Trophoblast cell (in vitro differentiated cells and primary cell): ENCODE results near the gene DTL.

Source experiments
- DNase-seq, 2 donors: peaks; one replicate each; pipeline ENCODE4 v3.0.0-alpha.2; 2016
- H2AFZ ChIP-seq: 2 replicates; pipeline ENCODE4 v1.6.1; 2013; ENCODE audit warnings: low read length, moderate library complexity, mild to moderate bottlenecking; ENCODE audit not compliant: insufficient read depth, poor library complexity
- H2AK5ac ChIP-seq: 2 replicates; pipeline ENCODE4 v1.6.1; 2013; ENCODE audit warnings: mild to moderate bottlenecking, low read length
- H2BK120ac ChIP-seq: 2 replicates; pipeline ENCODE4 v1.6.1; 2013; ENCODE audit warnings: low read length, mild to moderate bottlenecking, moderate library complexity; ENCODE audit not compliant: insufficient read depth, poor library complexity
- H2BK12ac ChIP-seq: 2 replicates; pipeline ENCODE4 v1.6.1; 2013; ENCODE audit warnings: mild to moderate bottlenecking, low read length, moderate library complexity
- H2BK5ac ChIP-seq: 2 replicates; pipeline ENCODE4 v1.6.1; 2013; ENCODE audit warnings: low read length, low read depth, moderate library complexity, mild to moderate bottlenecking; ENCODE audit not compliant: poor library complexity
- H3K14ac ChIP-seq: 2 replicates; pipeline ENCODE4 v1.6.1; 2013; ENCODE audit warnings: mild to moderate bottlenecking, low read length
- H3K18ac ChIP-seq: 2 replicates; pipeline ENCODE4 v1.6.1; 2013; ENCODE audit warnings: mild to moderate bottlenecking, low read length
- H3K23ac ChIP-seq: 2 replicates; pipeline ENCODE4 v1.6.1; 2013; ENCODE audit warnings: low read length
- H3K27ac ChIP-seq: 2 replicates; pipeline ENCODE4 v1.5.1; 2013; ENCODE audit warnings: low read depth, mild to moderate bottlenecking, inconsistent platforms, low read length, moderate library complexity
- H3K27me3 ChIP-seq: 2 replicates; pipeline ENCODE4 v1.6.1; 2013; ENCODE audit warnings: inconsistent platforms, mild to moderate bottlenecking, low read length, moderate library complexity; ENCODE audit not compliant: insufficient read depth
- H3K36me3 ChIP-seq, 2 experiments: 1 replicate in 1 of 2; 2 replicates in 1 of 2; pipeline ENCODE4 v1.6.1; 2013; ENCODE audit warnings: low read length in 2 of 2, mild to moderate bottlenecking in 2 of 2, moderate library complexity in 1 of 2; ENCODE audit not compliant: insufficient read depth in 2 of 2, control insufficient read depth in 1 of 2
- H3K4ac ChIP-seq: 2 replicates; pipeline ENCODE4 v1.6.1; 2013; ENCODE audit warnings: low read depth, mild to moderate bottlenecking, low read length, moderate library complexity
- H3K4me1 ChIP-seq, 2 experiments: 1 replicate in 1 of 2; 2 replicates in 1 of 2; pipeline ENCODE4 v1.6.1; 2013; ENCODE audit warnings: low read length in 2 of 2, mild to moderate bottlenecking in 2 of 2, moderate library complexity in 1 of 2; ENCODE audit not compliant: insufficient read depth in 2 of 2, control insufficient read depth in 1 of 2
- H3K4me2 ChIP-seq: 2 replicates; pipeline ENCODE4 v1.6.1; 2013; ENCODE audit warnings: inconsistent platforms, mild to moderate bottlenecking, low read length, moderate library complexity
- H3K4me3 ChIP-seq: 2 replicates; pipeline ENCODE4 v1.5.1; 2013; ENCODE audit warnings: mild to moderate bottlenecking, low read depth, low read length, inconsistent platforms
- H3K79me1 ChIP-seq: one replicate; pipeline ENCODE4 v1.6.1; 2013; ENCODE audit warnings: low read length
- H3K79me2 ChIP-seq: 2 replicates; pipeline ENCODE4 v1.6.1; 2013; ENCODE audit warnings: low read length, mild to moderate bottlenecking; ENCODE audit not compliant: control insufficient read depth, insufficient read depth, poor library complexity
- H3K9ac ChIP-seq: 2 replicates; pipeline ENCODE4 v1.6.1; 2013; ENCODE audit warnings: mild to moderate bottlenecking, low read length
- H3K9me3 ChIP-seq: 2 replicates; pipeline ENCODE4 v1.6.1; 2013; ENCODE audit warnings: low read depth, mild to moderate bottlenecking, control low read depth, inconsistent platforms, low read length; ENCODE audit not compliant: insufficient read depth
- H4K12ac ChIP-seq: 2 replicates; pipeline ENCODE4 v1.6.1; 2013; ENCODE audit warnings: low read depth, mild to moderate bottlenecking, low read length, moderate library complexity
- H4K8ac ChIP-seq: 2 replicates; pipeline ENCODE4 v1.6.1; 2013; ENCODE audit warnings: low read depth, mild to moderate bottlenecking, low read length, moderate library complexity
- H4K91ac ChIP-seq: one replicate; pipeline ENCODE4 v1.6.1; 2013; ENCODE audit warnings: low read depth, mild to moderate bottlenecking, low read length, moderate library complexity
- WGBS: extraction: QIAGEN DNeasy Blood & Tissue Kit; methylation state at CpG from one replicate; pipeline ENCODE4 v1.1.7; 2013; ENCODE audit warnings: missing lambda C conversion rate; ENCODE audit not compliant: insufficient read length, insufficient coverage; ENCODE audit errors: extremely low coverage; 5-methylcytosine and 5-hydroxymethylcytosine counted together

DTL gene

DNA sequence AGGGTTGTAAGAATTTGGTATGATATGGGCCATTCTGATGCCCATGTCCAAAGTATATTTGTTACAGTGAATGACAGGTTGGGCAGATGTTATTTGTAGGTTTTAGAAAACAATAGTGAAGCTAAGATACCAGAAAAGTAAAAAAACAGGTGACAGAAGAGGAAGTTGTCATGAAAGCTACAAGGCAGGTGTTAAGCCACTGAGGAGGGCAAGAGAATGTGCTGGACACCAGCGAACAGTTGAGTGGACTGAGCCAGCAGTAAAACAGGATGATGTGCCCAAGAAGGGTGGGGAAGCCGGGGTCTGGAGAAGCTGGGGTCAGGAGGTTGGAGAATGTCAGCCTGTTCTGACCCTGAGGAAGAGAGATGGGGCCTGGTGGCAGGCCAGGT lies 83.3 kb downstream of the DTL start:
- H2BK120ac ChIP-seq = no peak overlapping the region
- H3K4me2 ChIP-seq = no peak overlapping the region
- no peak overlapping the region for H4K91ac ChIP-seq
- H2BK12ac ChIP-seq = no peak overlapping the region
- no peak overlapping the region for H2AK5ac ChIP-seq
- WGBS = no CpG with 5 or more reads among the region's 2 CpGs
- H3K9me3 ChIP-seq = no peaks in the 10 kb centered on the region
- H3K4ac ChIP-seq = no peak overlapping the region
- no peak overlapping the region for H3K18ac ChIP-seq
- no peak overlapping the region for H4K12ac ChIP-seq
- H3K23ac ChIP-seq = no peak overlapping the region
- no peak overlapping the region for H4K8ac ChIP-seq
- no peak overlapping the region for H3K14ac ChIP-seq
- no peak for DNase-seq
- no peak overlapping the region for H2AFZ ChIP-seq
- H3K9ac ChIP-seq = no peak overlapping the region
- H3K27me3 ChIP-seq = no peaks in the 10 kb centered on the region
- H3K79me1 ChIP-seq = no peaks in the 10 kb centered on the region
- no peak overlapping the region for H3K4me3 ChIP-seq
- H3K4me1 ChIP-seq = no peaks in the 10 kb centered on the region
- H3K79me2 ChIP-seq = no peaks in the 10 kb centered on the region
- no peak overlapping the region for H3K27ac ChIP-seq
- no peak overlapping the region for H2BK5ac ChIP-seq
- no peaks in the 10 kb centered on the region for H3K36me3 ChIP-seq

DNA sequence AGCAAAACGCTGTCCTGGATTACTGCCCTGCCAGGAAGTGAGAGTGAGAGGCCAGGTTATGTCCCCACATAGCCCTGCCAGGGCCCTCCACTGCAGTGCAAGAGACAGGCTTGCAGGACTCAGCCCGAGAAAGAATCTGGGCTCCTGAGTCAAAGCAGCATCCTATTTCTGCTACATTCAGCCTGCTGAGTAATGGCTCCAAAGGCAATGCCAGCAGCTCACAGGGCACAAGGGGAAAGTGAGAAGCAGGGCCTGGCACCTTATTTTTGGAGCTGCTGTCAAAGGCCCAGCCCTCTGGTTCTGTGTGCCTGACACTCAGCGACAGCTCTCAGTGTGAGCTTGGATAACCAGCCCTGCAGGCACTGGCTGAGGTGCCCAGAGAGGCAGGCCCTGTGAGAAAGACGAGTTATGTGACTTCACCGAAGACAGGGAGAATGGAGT lies 83.9 kb downstream of the DTL start:
- Histone ChIP-seq H2BK12ac (no peak overlapping the region), H3K14ac (no peak overlapping the region), H3K79me1 (no peaks in the 10 kb centered on the region), H3K4ac (no peak overlapping the region), H3K4me2 (no peak overlapping the region), H2AK5ac (no peak overlapping the region), H3K9me3 (no peaks in the 10 kb centered on the region), H4K91ac (no peak overlapping the region), H3K4me1 (no peaks in the 10 kb centered on the region), H2BK120ac (no peak overlapping the region), H3K36me3 (no peaks in the 10 kb centered on the region), H3K18ac (no peak overlapping the region), H3K9ac (no peak overlapping the region), H4K8ac (no peak overlapping the region), H3K27ac (no peak overlapping the region), H3K23ac (no peak overlapping the region), H3K79me2 (no peaks in the 10 kb centered on the region), H2BK5ac (no peak overlapping the region), H2AFZ (no peak overlapping the region), H3K4me3 (no peak overlapping the region), H3K27me3 (no peaks in the 10 kb centered on the region), H4K12ac (no peak overlapping the region)
- DNase-seq = no peak
- no CpG with 5 or more reads among the region's 5 CpGs for WGBS

DNA sequence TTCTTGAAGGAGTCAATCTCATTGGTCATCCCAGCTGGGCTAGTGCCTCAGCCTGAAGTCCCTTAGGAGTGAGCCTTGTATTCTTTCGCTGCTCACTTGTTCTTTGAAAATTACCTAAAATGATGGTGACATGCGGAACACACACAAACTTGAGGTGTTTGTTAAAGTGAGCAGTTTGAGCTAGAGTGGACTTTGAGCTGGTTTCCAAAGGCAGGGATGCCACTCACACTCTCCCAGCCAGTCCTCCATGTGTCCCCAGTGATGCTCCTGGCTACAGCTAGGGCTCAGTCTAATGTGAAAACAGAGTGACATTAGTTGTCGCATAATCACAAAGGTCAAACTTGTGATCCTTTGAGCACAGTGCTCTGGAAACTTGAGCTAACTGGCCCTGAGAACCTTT lies 84.3 kb downstream of the DTL start:
- Histone ChIP-seq H3K79me1 (no peaks in the 10 kb centered on the region), H2AK5ac (no peak overlapping the region), H2BK5ac (no peak overlapping the region), H3K4me3 (no peak overlapping the region), H3K9ac (no peak overlapping the region), H3K9me3 (no peaks in the 10 kb centered on the region), H4K8ac (no peak overlapping the region), H3K23ac (no peak overlapping the region), H4K91ac (no peak overlapping the region), H3K14ac (no peak overlapping the region), H3K4ac (no peak overlapping the region), H3K4me1 (no peaks in the 10 kb centered on the region), H3K18ac (no peak overlapping the region), H3K4me2 (no peak overlapping the region), H3K27ac (no peak overlapping the region), H2BK120ac (no peak overlapping the region), H3K79me2 (no peaks in the 10 kb centered on the region), H4K12ac (no peak overlapping the region), H3K27me3 (no peaks in the 10 kb centered on the region), H3K36me3 (no peaks in the 10 kb centered on the region), H2AFZ (no peak overlapping the region), H2BK12ac (no peak overlapping the region)
- WGBS = no CpG with 5 or more reads among the region's 3 CpGs
- no peak for DNase-seq

DNA sequence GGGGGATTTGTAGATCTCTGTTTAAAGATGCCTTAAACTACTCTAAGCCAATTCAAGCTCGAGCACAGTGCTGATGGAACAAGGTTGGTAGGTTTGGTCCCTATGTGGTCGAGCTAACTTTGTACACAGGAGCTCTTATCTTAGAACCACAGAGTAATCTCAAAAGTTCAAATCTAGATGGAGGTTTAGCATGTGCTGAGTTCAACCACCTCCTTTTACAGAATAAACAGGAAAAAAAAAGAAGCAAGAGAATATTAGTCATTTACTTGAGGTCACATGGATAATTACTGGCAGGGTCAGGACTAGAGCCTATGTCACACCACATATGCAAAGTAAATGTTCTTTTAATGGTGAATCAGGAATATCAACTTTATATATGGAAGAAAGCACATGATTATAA lies 86.2 kb downstream of the DTL start:
- H3K79me2 ChIP-seq = no peaks in the 10 kb centered on the region
- H3K9ac ChIP-seq = no peak overlapping the region
- H2AFZ ChIP-seq = no peak overlapping the region
- no peak overlapping the region for H3K4me2 ChIP-seq
- H2BK12ac ChIP-seq = no peak overlapping the region
- H4K12ac ChIP-seq = no peak overlapping the region
- H2AK5ac ChIP-seq = no peak overlapping the region
- no peak overlapping the region for H4K91ac ChIP-seq
- H3K4me1 ChIP-seq = no peaks in the 10 kb centered on the region
- no peak for DNase-seq
- no peak overlapping the region for H3K14ac ChIP-seq
- no peak overlapping the region for H3K4me3 ChIP-seq
- no peak overlapping the region for H2BK120ac ChIP-seq
- H4K8ac ChIP-seq = no peak overlapping the region
- no peak overlapping the region for H3K27ac ChIP-seq
- H3K79me1 ChIP-seq = no peaks in the 10 kb centered on the region
- H3K4ac ChIP-seq = no peak overlapping the region
- H2BK5ac ChIP-seq = no peak overlapping the region
- H3K9me3 ChIP-seq = peaks cover 2% of the 10 kb centered on the region
- H3K27me3 ChIP-seq = no peaks in the 10 kb centered on the region
- H3K36me3 ChIP-seq = no peaks in the 10 kb centered on the region
- no peak overlapping the region for H3K23ac ChIP-seq
- no CpG with 5 or more reads among the region's 2 CpGs for whole genome bisulfite sequencing
- no peak overlapping the region for H3K18ac ChIP-seq
